Measurements from ENCODE around the gene TTC28.

- TF ChIP-seq CTCF (IDR thresholded peaks at IDR 0.05): no peak
- no peak for TF ChIP-seq EP300 (IDR thresholded peaks at IDR 0.05)
- TF ChIP-seq POLR2A (IDR thresholded peaks at IDR 0.05; ENCODE audit: low read depth): no peak
- no peak for TF ChIP-seq POLR2AphosphoS5 (IDR thresholded peaks at IDR 0.05)
Observed at GRCh38 chr22:28222976-28223745, 456.5 kb downstream of the TTC28 start.

Data from esophagus muscularis mucosa (tissue), 4 donors.